Skeletal muscle satellite cell (primary cell): ENCODE data around the gene EIF3D.
"Not testable (repeated sequence)": the region's sequence is repeated elsewhere in the genome, so short reads cannot be mapped to it uniquely, and the experiment has no call there.

ENCODE experiments used
- H3K27me3 ChIP-seq: 2 replicates; pipeline ENCODE4 v1.7.0; 2013; ENCODE audit warnings: low read length; ENCODE audit not compliant: control insufficient read depth, insufficient read depth
- H3K36me3 ChIP-seq: 2 replicates; pipeline ENCODE4 v1.7.0; 2013; ENCODE audit warnings: mild to moderate bottlenecking, control low read depth, low read length; ENCODE audit not compliant: insufficient read depth
- H3K4me1 ChIP-seq: 2 replicates; pipeline ENCODE4 v1.7.0; 2013; ENCODE audit warnings: low read length; ENCODE audit not compliant: control insufficient read depth, insufficient read depth
- H3K4me2 ChIP-seq: 2 replicates; pipeline ENCODE4 v1.7.0; 2013; ENCODE audit warnings: mild to moderate bottlenecking, low read length
- H3K4me3 ChIP-seq: 2 replicates; pipeline ENCODE4 v1.7.0; 2013; ENCODE audit warnings: low read length
- H3K9ac ChIP-seq: 2 replicates; pipeline ENCODE4 v1.7.0; 2013; ENCODE audit warnings: mild to moderate bottlenecking, low read depth, low read length, moderate library complexity
- H3K9me3 ChIP-seq: replicated peaks from 2 replicates; pipeline ENCODE4 v1.7.0; 2013; ENCODE audit warnings: mild to moderate bottlenecking, control low read depth, low read length

Gene EIF3D

GRCh38 chr22:36522662-36523061, 6.3 kb downstream of the EIF3D start:
- peaks cover 89% of the 10 kb centered on the region for H3K36me3 ChIP-seq
- peaks cover 10% of the 10 kb centered on the region for H3K4me1 ChIP-seq

GRCh38 chr22:36520423-36520822, 8.5 kb downstream of the EIF3D start:
- no peak overlapping the region for H3K9ac ChIP-seq
- no peaks in the 10 kb centered on the region for H3K4me1 ChIP-seq
- no peaks in the 10 kb centered on the region for H3K9me3 ChIP-seq
- peaks cover 96% of the 10 kb centered on the region for H3K36me3 ChIP-seq
- H3K27me3 ChIP-seq = no peaks in the 10 kb centered on the region
- H3K4me2 ChIP-seq = no peak overlapping the region
- H3K4me3 ChIP-seq = no peak overlapping the region

More at GRCh38 chr22:36522662-36523061, 6.3 kb downstream of the EIF3D start:
- no peak overlapping the region for H3K4me3 ChIP-seq
- H3K27me3 ChIP-seq = no peaks in the 10 kb centered on the region
- H3K4me2 ChIP-seq = no peak overlapping the region
- H3K9me3 ChIP-seq = no peaks in the 10 kb centered on the region
- H3K9ac ChIP-seq = no peak overlapping the region

GRCh38 chr22:36519906-36520305, 9.1 kb downstream of the EIF3D start:
- not testable (repeated sequence) for H3K27me3 ChIP-seq, H3K9me3 ChIP-seq, H3K4me1 ChIP-seq, H3K4me3 ChIP-seq, H3K4me2 ChIP-seq, H3K9ac ChIP-seq
- peaks cover 93% of the 10 kb centered on the region for H3K36me3 ChIP-seq

- H3K4me1 ChIP-seq = no peaks in the 10 kb centered on the region
- no peak overlapping the region for H3K4me2 ChIP-seq
- no peak overlapping the region for H3K4me3 ChIP-seq
- H3K9me3 ChIP-seq = no peaks in the 10 kb centered on the region
- H3K36me3 ChIP-seq = peaks cover 88% of the 10 kb centered on the region
- H3K9ac ChIP-seq = no peak overlapping the region
- no peaks in the 10 kb centered on the region for H3K27me3 ChIP-seq
Measured at GRCh38 chr22:36514766-36515165, 14.2 kb downstream of the EIF3D start.

GRCh38 chr22:36512991-36513390, 16.0 kb downstream of the EIF3D start:
- no peak overlapping the region for H3K4me2 ChIP-seq
- H3K9me3 ChIP-seq = no peaks in the 10 kb centered on the region
- H3K27me3 ChIP-seq = no peaks in the 10 kb centered on the region
- peaks cover 72% of the 10 kb centered on the region for H3K36me3 ChIP-seq
- no peak overlapping the region for H3K9ac ChIP-seq
- H3K4me1 ChIP-seq = no peaks in the 10 kb centered on the region
- no peak overlapping the region for H3K4me3 ChIP-seq

GRCh38 chr22:36512333-36512732, 16.6 kb downstream of the EIF3D start:
- Histone ChIP-seq H3K9ac (no peak overlapping the region), H3K4me3 (no peak overlapping the region), H3K4me2 (no peak overlapping the region), H3K36me3 (peaks cover 66% of the 10 kb centered on the region), H3K27me3 (no peaks in the 10 kb centered on the region), H3K9me3 (no peaks in the 10 kb centered on the region), H3K4me1 (peaks cover 3% of the 10 kb centered on the region)

GRCh38 chr22:36510966-36511881, 17.7 kb downstream of the EIF3D start:
- Histone ChIP-seq H3K4me2 (no peak overlapping the region), H3K27me3 (no peaks in the 10 kb centered on the region), H3K9ac (no peak overlapping the region), H3K4me3 (no peak overlapping the region), H3K9me3 (no peaks in the 10 kb centered on the region), H3K36me3 (peaks cover 54% of the 10 kb centered on the region), H3K4me1 (peaks cover 13% of the 10 kb centered on the region)

- no peak overlapping the region for H3K9ac ChIP-seq
- peaks cover 46% of the 10 kb centered on the region for H3K36me3 ChIP-seq
- no peak overlapping the region for H3K4me3 ChIP-seq
- no peaks in the 10 kb centered on the region for H3K9me3 ChIP-seq
- no peaks in the 10 kb centered on the region for H3K27me3 ChIP-seq
- peaks cover 13% of the 10 kb centered on the region for H3K4me1 ChIP-seq
- H3K4me2 ChIP-seq = no peak overlapping the region
Measured at GRCh38 chr22:36510384-36510783, 18.6 kb downstream of the EIF3D start.

- Histone ChIP-seq H3K4me1 (peaks cover 13% of the 10 kb centered on the region), H3K9me3 (no peaks in the 10 kb centered on the region), H3K9ac (peak overlapping the region; percentile 70), H3K4me3 (peak overlapping the region; percentile 74), H3K4me2 (peak overlapping the region; percentile 88), H3K36me3 (peaks cover 23% of the 10 kb centered on the region), H3K27me3 (no peaks in the 10 kb centered on the region)
Measured at GRCh38 chr22:36507518-36508010, 21.4 kb downstream of the EIF3D start.

GRCh38 chr22:36506637-36507517, 22.1 kb downstream of the EIF3D start, which contains the start of gene FOXRED2:
Gene FOXRED2 (minus strand): TSS chr22:36507040. CDS start chr22:36506422, 618 bp downstream.
- peak within 1 kb of the TSS; percentile 88 for H3K4me2 ChIP-seq
- H3K9me3 ChIP-seq = no peaks in the 10 kb centered on the region
- no peaks in the 10 kb centered on the region for H3K27me3 ChIP-seq
- peaks cover 13% of the 10 kb centered on the region for H3K4me1 ChIP-seq
- H3K36me3 ChIP-seq = peaks cover 17% of the 10 kb centered on the region
- peak within 1 kb of the TSS; percentile 74 for H3K4me3 ChIP-seq
- peak within 1 kb of the TSS; percentile 70 for H3K9ac ChIP-seq

- H3K9ac ChIP-seq = peak overlapping the region; percentile 70
- peak overlapping the region; percentile 74 for H3K4me3 ChIP-seq
- H3K9me3 ChIP-seq = no peaks in the 10 kb centered on the region
- no peaks in the 10 kb centered on the region for H3K27me3 ChIP-seq
- peaks cover 11% of the 10 kb centered on the region for H3K36me3 ChIP-seq
- H3K4me1 ChIP-seq = peaks cover 13% of the 10 kb centered on the region
- H3K4me2 ChIP-seq = peak overlapping the region; percentile 88
Measured at GRCh38 chr22:36505998-36506635, 22.8 kb downstream of the EIF3D start.
